Measurements from ENCODE around the gene MIA.
"Not testable (repeated sequence)": the region's sequence is repeated elsewhere in the genome, so short reads cannot be mapped to it uniquely, and the experiment has no call there.

MIA gene

DNA sequence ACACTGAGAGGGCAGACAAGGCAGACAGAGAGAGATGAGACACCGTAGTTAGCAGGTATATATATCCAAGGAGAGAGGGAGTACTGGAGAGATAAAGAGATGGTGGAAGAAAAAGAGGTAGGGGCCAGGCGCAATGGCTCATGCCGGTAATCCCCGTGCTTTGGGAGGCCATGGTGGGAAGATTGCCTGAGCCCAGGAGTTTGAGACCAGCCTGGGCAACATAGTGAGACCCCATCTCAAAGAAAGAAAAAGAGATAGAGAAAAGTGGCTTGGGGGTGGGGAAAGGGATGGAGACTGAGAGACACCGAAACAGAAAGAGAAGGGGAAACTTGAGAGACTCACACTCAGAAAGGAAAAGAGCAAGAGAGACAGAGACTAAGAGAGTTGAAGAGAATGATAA lies 5.3 kb downstream of the MIA start:
- Histone ChIP-seq H4K20me1 (ENCODE audit: insufficient read depth, low read length) (peaks cover 7% of the 10 kb centered on the region), H3K4me2 (ENCODE audit: low read depth, low read length) (no peak overlapping the region), H3K4me1 (ENCODE audit: low read length) (peaks cover 12% of the 10 kb centered on the region), H3K36me3 (replicated peaks; ENCODE audit: insufficient read depth, low read length) (no peaks in the 10 kb centered on the region), H2AFZ (ENCODE audit: low read length) (no peak overlapping the region), H3K27ac (ENCODE audit: low read length) (no peak overlapping the region), H3K79me2 (ENCODE audit: low read length) (no peaks in the 10 kb centered on the region), H3K4me3 (ENCODE audit: low read length) (no peak overlapping the region), H3K9ac (ENCODE audit: low read length) (no peak overlapping the region), H3K27me3 (replicated peaks; ENCODE audit: insufficient read depth, low read length) (peaks cover 12% of the 10 kb centered on the region), H3K9me3 (replicated peaks; ENCODE audit: insufficient read depth, low read length) (no peaks in the 10 kb centered on the region), H3K9me2 (replicated peaks; ENCODE audit: insufficient read depth, low read length) (no peaks in the 10 kb centered on the region), H3F3A (ENCODE audit: insufficient read depth, low read length) (peaks cover 14% of the 10 kb centered on the region)
- no peak for DNase-seq
- TF ChIP-seq, protein P1, sequence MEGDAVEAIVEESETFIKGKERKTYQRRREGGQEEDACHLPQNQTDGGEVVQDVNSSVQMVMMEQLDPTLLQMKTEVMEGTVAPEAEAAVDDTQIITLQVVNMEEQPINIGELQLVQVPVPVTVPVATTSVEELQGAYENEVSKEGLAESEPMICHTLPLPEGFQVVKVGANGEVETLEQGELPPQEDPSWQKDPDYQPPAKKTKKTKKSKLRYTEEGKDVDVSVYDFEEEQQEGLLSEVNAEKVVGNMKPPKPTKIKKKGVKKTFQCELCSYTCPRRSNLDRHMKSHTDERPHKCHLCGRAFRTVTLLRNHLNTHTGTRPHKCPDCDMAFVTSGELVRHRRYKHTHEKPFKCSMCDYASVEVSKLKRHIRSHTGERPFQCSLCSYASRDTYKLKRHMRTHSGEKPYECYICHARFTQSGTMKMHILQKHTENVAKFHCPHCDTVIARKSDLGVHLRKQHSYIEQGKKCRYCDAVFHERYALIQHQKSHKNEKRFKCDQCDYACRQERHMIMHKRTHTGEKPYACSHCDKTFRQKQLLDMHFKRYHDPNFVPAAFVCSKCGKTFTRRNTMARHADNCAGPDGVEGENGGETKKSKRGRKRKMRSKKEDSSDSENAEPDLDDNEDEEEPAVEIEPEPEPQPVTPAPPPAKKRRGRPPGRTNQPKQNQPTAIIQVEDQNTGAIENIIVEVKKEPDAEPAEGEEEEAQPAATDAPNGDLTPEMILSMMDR (IDR thresholded peaks at IDR 0.05; ENCODE audit: low read length): no peak
- TF ChIP-seq EZH2 (optimal IDR thresholded peaks at IDR 0.05; ENCODE audit: low read depth, low read length) (no peak), EZH2phosphoT487 (IDR thresholded peaks at IDR 0.05; ENCODE audit: low read length) (no peak)

DNA sequence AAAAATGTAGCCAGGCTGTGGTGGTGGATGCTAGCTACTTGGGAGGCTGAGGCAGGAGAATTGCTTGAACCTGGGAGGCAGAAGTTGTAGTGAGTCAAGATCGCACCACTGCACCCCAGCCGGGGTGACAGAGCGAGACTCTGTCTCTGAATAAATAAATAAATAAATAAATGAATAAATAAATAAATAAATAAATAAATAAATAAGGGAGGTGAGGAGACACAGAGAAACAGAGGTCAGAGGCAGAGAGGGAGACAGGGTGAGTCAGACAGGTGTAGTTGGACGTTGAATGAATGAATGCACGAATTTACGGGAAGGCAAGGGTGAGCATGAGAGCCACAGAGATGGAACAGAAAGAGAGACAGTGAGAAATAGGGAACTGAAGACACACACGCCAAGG lies 5.8 kb downstream of the MIA start:
- H4K20me1 ChIP-seq (ENCODE audit: insufficient read depth, low read length): peaks cover 7% of the 10 kb centered on the region
- no peaks in the 10 kb centered on the region for H3K36me3 ChIP-seq (replicated peaks; ENCODE audit: insufficient read depth, low read length)
- peaks cover 7% of the 10 kb centered on the region for H3K27me3 ChIP-seq (replicated peaks; ENCODE audit: insufficient read depth, low read length)
- no peak overlapping the region for H2AFZ ChIP-seq (ENCODE audit: low read length)
- no peak overlapping the region for H3K27ac ChIP-seq (ENCODE audit: low read length)
- no peak overlapping the region for H3K9ac ChIP-seq (ENCODE audit: low read length)
- TF ChIP-seq EZH2 (optimal IDR thresholded peaks at IDR 0.05; ENCODE audit: low read depth, low read length): no peak
- no peak for DNase-seq
- no peak overlapping the region for H3K4me3 ChIP-seq (ENCODE audit: low read length)
- H3K9me2 ChIP-seq (replicated peaks; ENCODE audit: insufficient read depth, low read length): no peaks in the 10 kb centered on the region
- H3K4me1 ChIP-seq (ENCODE audit: low read length): peaks cover 12% of the 10 kb centered on the region
- no peak overlapping the region for H3K4me2 ChIP-seq (ENCODE audit: low read depth, low read length)
- H3K9me3 ChIP-seq (replicated peaks; ENCODE audit: insufficient read depth, low read length): no peaks in the 10 kb centered on the region
- peaks cover 14% of the 10 kb centered on the region for H3F3A ChIP-seq (ENCODE audit: insufficient read depth, low read length)
- no peaks in the 10 kb centered on the region for H3K79me2 ChIP-seq (ENCODE audit: low read length)

DNA sequence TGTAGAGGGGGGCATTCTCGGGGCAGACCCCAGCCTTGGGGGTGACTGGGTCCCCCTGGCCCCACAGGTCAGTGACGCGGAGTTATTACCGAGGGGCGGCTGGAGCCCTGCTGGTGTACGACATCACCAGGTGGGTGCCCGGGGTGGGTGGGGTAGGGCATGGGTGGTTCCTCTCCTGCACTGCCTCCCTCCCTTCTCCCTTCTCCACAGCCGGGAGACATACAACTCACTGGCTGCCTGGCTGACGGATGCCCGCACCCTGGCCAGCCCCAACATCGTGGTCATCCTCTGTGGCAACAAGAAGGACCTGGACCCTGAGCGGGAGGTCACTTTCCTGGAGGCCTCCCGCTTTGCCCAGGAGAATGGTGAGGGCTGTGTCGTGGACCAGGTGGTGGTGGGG lies 8.4 kb downstream of the MIA start:
- H3K9me2 ChIP-seq (replicated peaks; ENCODE audit: insufficient read depth, low read length): no peaks in the 10 kb centered on the region

GRCh38 chr19:40784146-40784545 lies 8.8 kb downstream of the MIA start:
- DNase-seq; H3K36me3 ChIP-seq (replicated peaks; ENCODE audit: insufficient read depth, low read length); H3K4me3 ChIP-seq (ENCODE audit: low read length); H3K4me2 ChIP-seq (ENCODE audit: low read depth, low read length); H3K79me2 ChIP-seq (ENCODE audit: low read length); H3K9me2 ChIP-seq (replicated peaks; ENCODE audit: insufficient read depth, low read length); H2AFZ ChIP-seq (ENCODE audit: low read length); H3K4me1 ChIP-seq (ENCODE audit: low read length); H3K27ac ChIP-seq (ENCODE audit: low read length); H4K20me1 ChIP-seq (ENCODE audit: insufficient read depth, low read length); H3F3A ChIP-seq (ENCODE audit: insufficient read depth, low read length); H3K9me3 ChIP-seq (replicated peaks; ENCODE audit: insufficient read depth, low read length); H3K27me3 ChIP-seq (replicated peaks; ENCODE audit: insufficient read depth, low read length); H3K9ac ChIP-seq (ENCODE audit: low read length): not testable (repeated sequence)

More for the DNA sequence above, 8.4 kb downstream of the MIA start:
- H3K9ac ChIP-seq (ENCODE audit: low read length): no peak overlapping the region
- TF ChIP-seq EZH2 (optimal IDR thresholded peaks at IDR 0.05; ENCODE audit: low read depth, low read length) (no peak), EZH2phosphoT487 (IDR thresholded peaks at IDR 0.05; ENCODE audit: low read length) (no peak)
- H3K4me3 ChIP-seq (ENCODE audit: low read length): no peak overlapping the region
- no peaks in the 10 kb centered on the region for H4K20me1 ChIP-seq (ENCODE audit: insufficient read depth, low read length)
- no peak for DNase-seq
- no peaks in the 10 kb centered on the region for H3K27me3 ChIP-seq (replicated peaks; ENCODE audit: insufficient read depth, low read length)
- H3K4me2 ChIP-seq (ENCODE audit: low read depth, low read length): no peak overlapping the region
- H3K36me3 ChIP-seq (replicated peaks; ENCODE audit: insufficient read depth, low read length): no peaks in the 10 kb centered on the region
- H3K9me3 ChIP-seq (replicated peaks; ENCODE audit: insufficient read depth, low read length): no peaks in the 10 kb centered on the region
- no peak overlapping the region for H3K27ac ChIP-seq (ENCODE audit: low read length)
- no peaks in the 10 kb centered on the region for H3K79me2 ChIP-seq (ENCODE audit: low read length)
- H3K4me1 ChIP-seq (ENCODE audit: low read length): peaks cover 4% of the 10 kb centered on the region
- no peak overlapping the region for H2AFZ ChIP-seq (ENCODE audit: low read length)
- H3F3A ChIP-seq (ENCODE audit: insufficient read depth, low read length): no peaks in the 10 kb centered on the region; the same call in 1 of the 2 replicates

DNA sequence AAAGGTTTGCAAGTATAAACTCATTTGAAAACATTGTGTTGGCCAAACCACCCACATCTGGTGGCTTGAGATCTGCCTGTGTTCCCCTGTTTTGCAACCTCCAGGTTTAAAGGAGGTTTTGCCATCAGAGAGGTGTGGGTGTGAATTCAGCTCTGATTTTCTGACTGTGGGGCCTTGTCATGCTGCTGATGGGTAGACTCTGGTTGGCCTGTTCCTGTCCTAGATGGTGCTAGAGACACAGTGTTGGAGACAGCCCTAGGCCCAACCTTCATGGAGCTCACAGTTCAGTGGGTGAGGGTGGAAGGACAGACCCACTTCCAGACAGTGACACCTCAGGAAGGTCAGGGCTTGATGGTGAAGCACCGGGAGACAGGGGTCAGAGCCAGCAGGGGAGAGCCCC lies 10.2 kb downstream of the MIA start:
- TF ChIP-seq EZH2 (optimal IDR thresholded peaks at IDR 0.05; ENCODE audit: low read depth, low read length) (no peak), EZH2phosphoT487 (IDR thresholded peaks at IDR 0.05; ENCODE audit: low read length) (no peak)
- TF ChIP-seq, protein P1 (IDR thresholded peaks at IDR 0.05; ENCODE audit: low read length): no peak
- Histone ChIP-seq H3K4me3 (ENCODE audit: low read length) (no peak overlapping the region), H3K4me1 (ENCODE audit: low read length) (no peaks in the 10 kb centered on the region), H3K79me2 (ENCODE audit: low read length) (no peaks in the 10 kb centered on the region), H3K27me3 (replicated peaks; ENCODE audit: insufficient read depth, low read length) (no peaks in the 10 kb centered on the region), H3K27ac (ENCODE audit: low read length) (no peak overlapping the region), H3K36me3 (replicated peaks; ENCODE audit: insufficient read depth, low read length) (no peaks in the 10 kb centered on the region), H3K9ac (ENCODE audit: low read length) (no peak overlapping the region), H3F3A (ENCODE audit: insufficient read depth, low read length) (no peaks in the 10 kb centered on the region; the same call in 1 of the 2 replicates), H2AFZ (ENCODE audit: low read length) (no peak overlapping the region), H4K20me1 (ENCODE audit: insufficient read depth, low read length) (no peaks in the 10 kb centered on the region), H3K9me3 (replicated peaks; ENCODE audit: insufficient read depth, low read length) (no peaks in the 10 kb centered on the region), H3K9me2 (replicated peaks; ENCODE audit: insufficient read depth, low read length) (no peaks in the 10 kb centered on the region), H3K4me2 (ENCODE audit: low read depth, low read length) (no peak overlapping the region)
- no peak for DNase-seq

Measured in MM.1S (cell line).